IPS-18c (cell line): ENCODE results near the gene CWF19L2.

Experiments used
- H3K4me3 ChIP-seq: 2 replicates; pipeline ENCODE4 v1.7.0; 2013; ENCODE audit warnings: low read depth, mild to moderate bottlenecking, low read length, moderate library complexity; ENCODE audit not compliant: insufficient read depth
- H3K9me3 ChIP-seq: one replicate; pipeline ENCODE4 v1.6.1; 2013; ENCODE audit warnings: mild to moderate bottlenecking, low read length, moderate library complexity; ENCODE audit not compliant: control insufficient read depth, insufficient read depth

Gene CWF19L2

GRCh38 chr11:107372439-107372838, 85.2 kb downstream of the CWF19L2 start:
- no peak overlapping the region for H3K4me3 ChIP-seq
- H3K9me3 ChIP-seq = no peaks in the 10 kb centered on the region

GRCh38 chr11:107370390-107370789, 87.2 kb downstream of the CWF19L2 start:
- Histone ChIP-seq H3K9me3 (no peaks in the 10 kb centered on the region), H3K4me3 (no peak overlapping the region)

GRCh38 chr11:107359701-107360100, 97.9 kb downstream of the CWF19L2 start:
- Histone ChIP-seq H3K9me3 (no peaks in the 10 kb centered on the region), H3K4me3 (no peak overlapping the region)

GRCh38 chr11:107357877-107358276, 99.7 kb downstream of the CWF19L2 start:
- no peak overlapping the region for H3K4me3 ChIP-seq
- H3K9me3 ChIP-seq = no peaks in the 10 kb centered on the region

GRCh38 chr11:107354780-107355179, 102.8 kb downstream of the CWF19L2 start:
- Histone ChIP-seq H3K4me3 (no peak overlapping the region), H3K9me3 (no peaks in the 10 kb centered on the region)

- no peak overlapping the region for H3K4me3 ChIP-seq
- H3K9me3 ChIP-seq = no peaks in the 10 kb centered on the region
Measured at GRCh38 chr11:107337917-107338316, 119.7 kb downstream of the CWF19L2 start.

- Histone ChIP-seq H3K9me3 (no peaks in the 10 kb centered on the region), H3K4me3 (no peak overlapping the region)
Measured at GRCh38 chr11:107331728-107332127, 125.9 kb downstream of the CWF19L2 start.

DNA sequence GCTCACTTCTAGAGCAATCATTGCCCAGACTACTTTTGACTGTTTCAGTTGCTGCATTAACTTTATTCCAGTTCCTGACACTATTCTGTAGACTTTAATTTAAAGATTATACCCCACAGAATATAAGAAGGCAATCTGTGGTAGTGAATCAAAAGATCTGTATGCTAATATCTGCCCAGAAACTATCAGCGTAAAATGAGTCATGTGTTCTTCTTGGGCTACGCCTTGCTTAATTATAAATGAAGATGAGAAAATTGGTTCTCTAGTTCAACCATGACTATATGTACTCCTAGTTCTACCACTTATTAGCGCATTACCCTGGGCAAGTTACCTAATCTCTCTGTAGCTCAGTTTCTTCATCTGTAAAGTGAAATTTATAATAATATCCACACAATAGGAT, 128.5 kb downstream of the CWF19L2 start:
- Histone ChIP-seq H3K9me3 (no peaks in the 10 kb centered on the region), H3K4me3 (no peak overlapping the region)

DNA sequence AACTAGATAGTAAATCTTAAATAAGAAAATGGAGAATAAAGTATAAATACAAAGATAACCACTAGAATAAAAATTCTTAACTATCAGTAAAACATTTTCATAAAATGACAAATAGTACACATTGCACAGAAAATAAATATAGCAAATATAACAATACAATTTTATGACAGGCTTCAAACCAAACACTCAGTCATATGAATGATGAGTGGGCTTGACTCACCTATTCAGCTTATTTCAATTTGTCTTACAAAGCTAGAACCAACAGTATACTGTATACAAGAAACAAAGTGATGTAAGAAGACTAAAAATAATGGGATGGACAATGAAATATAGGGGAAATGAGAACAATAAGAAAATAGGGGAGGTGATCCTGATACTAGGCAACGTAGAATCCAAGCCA, 141.2 kb downstream of the CWF19L2 start:
- no peaks in the 10 kb centered on the region for H3K9me3 ChIP-seq
- no peak overlapping the region for H3K4me3 ChIP-seq

GRCh38 chr11:107307991-107308390, 149.6 kb downstream of the CWF19L2 start:
- no peak overlapping the region for H3K4me3 ChIP-seq
- H3K9me3 ChIP-seq = no peaks in the 10 kb centered on the region

DNA sequence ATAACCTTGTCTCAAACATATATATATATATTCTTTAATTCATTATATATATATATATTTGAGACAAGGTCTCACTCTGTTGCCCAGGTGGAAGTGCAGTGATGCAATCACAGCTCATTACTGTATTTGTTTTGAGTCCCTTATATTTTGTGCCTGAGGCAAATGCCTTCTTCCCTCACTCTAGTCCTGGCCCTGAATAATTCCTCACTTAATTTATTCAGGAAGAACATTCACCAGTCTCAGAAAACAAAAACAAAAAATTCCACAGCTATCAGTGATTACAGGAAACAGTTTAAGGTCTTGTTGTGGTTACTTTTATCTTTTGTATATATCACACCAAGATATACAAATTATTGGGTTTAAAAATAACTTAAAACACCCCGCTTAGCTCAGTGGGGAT, 155.7 kb downstream of the CWF19L2 start:
- Histone ChIP-seq H3K4me3 (no peak overlapping the region), H3K9me3 (no peaks in the 10 kb centered on the region)

DNA sequence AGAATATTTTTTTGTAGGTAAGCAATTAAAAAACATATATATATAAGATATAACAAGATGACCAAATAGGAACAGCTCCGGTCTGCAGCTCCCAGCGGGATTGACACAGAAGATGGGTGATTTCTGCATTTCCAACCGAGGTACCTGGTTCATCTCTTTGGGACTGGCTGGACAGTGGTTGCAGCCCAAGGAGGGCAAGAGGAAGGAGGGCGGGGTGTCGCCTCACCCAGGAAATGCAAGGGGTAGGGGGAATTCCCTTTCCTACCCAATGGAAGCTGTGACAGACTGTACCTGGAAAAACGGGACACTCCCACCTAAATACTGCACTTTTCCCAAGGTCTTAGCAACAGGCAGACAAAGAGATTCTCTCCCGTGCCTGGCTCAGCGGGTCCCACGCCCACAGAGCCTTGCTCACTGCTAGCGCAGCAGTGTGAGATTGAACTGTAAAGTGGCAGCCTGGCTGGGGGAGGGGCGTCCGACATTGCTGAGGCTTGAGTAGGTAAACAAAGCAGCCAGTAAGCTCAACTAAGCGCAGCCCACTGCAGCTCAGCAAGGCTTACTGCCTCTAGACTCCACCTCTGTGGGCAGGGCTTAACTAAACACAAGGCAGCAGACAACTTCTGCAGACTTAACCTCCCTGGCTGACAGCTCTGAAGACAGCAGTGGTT, 163.8 kb downstream of the CWF19L2 start:
- Histone ChIP-seq H3K4me3 (no peak overlapping the region), H3K9me3 (no peaks in the 10 kb centered on the region)

GRCh38 chr11:107282195-107282594, 175.4 kb downstream of the CWF19L2 start:
- Histone ChIP-seq H3K4me3 (no peak overlapping the region), H3K9me3 (peaks cover 3% of the 10 kb centered on the region)
